Measurements from ENCODE around the gene STAC3. TPM values are rescaled to one million over a fixed set of nuclear protein-coding genes. Genes with fewer than 3 reads are reported as not detected.

STAC3 gene
- polyA plus RNA-seq, 2 of the 4 experiments (the other 2 are of a cell fraction), result 0.40 to 0.43 TPM

DNA sequence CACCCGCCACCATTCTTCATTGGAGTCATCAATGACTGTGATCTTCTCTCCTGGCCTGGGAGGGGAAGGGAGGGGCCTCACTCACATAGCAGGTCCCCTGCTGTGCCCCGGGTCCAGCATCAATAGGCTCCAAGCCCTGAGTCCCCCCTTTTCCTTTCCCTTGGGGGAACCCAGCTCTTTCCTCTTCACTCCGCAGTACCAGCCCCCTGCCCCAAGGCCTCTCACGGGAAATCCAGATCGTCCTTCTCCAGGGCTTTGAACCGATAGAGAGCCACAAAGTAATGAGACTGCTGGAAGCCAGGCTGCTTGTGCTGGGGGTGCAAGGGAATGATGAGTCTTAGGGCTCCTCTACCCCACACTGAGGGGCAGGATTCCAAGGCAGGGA, 6.7 kb downstream of the STAC3 start:
- TF ChIP-seq PHF8 (IDR thresholded peaks at IDR 0.05; ENCODE audit: borderline replicate concordance, low read depth), result no peak
- no peak for TF ChIP-seq CHD4 (IDR thresholded peaks at IDR 0.05; ENCODE audit: borderline replicate concordance)
- TF ChIP-seq, protein P1, sequence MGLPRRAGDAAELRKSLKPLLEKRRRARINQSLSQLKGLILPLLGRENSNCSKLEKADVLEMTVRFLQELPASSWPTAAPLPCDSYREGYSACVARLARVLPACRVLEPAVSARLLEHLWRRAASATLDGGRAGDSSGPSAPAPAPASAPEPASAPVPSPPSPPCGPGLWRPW (IDR thresholded peaks at IDR 0.05), result no peak
- no peak for TF ChIP-seq NR3C1 (IDR thresholded peaks at IDR 0.05)
- no peak for TF ChIP-seq HOXA7 (CRISPR knock-in tag; IDR thresholded peaks at IDR 0.05)
- TF ChIP-seq, protein P2, sequence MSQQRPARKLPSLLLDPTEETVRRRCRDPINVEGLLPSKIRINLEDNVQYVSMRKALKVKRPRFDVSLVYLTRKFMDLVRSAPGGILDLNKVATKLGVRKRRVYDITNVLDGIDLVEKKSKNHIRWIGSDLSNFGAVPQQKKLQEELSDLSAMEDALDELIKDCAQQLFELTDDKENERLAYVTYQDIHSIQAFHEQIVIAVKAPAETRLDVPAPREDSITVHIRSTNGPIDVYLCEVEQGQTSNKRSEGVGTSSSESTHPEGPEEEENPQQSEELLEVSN (IDR thresholded peaks at IDR 0.05; ENCODE audit: borderline replicate concordance, low read depth), result no peak
- no peak for TF ChIP-seq NFE2L2 (conservative IDR thresholded peaks at IDR 0.05; ENCODE audit: low read length)
- no peak for TF ChIP-seq BHLHE40 (IDR thresholded peaks at IDR 0.05; ENCODE audit: low read depth, low read length)
- no peak for TF ChIP-seq EHMT2 (IDR thresholded peaks at IDR 0.05; ENCODE audit: low read depth)
- TF ChIP-seq, protein P3, sequence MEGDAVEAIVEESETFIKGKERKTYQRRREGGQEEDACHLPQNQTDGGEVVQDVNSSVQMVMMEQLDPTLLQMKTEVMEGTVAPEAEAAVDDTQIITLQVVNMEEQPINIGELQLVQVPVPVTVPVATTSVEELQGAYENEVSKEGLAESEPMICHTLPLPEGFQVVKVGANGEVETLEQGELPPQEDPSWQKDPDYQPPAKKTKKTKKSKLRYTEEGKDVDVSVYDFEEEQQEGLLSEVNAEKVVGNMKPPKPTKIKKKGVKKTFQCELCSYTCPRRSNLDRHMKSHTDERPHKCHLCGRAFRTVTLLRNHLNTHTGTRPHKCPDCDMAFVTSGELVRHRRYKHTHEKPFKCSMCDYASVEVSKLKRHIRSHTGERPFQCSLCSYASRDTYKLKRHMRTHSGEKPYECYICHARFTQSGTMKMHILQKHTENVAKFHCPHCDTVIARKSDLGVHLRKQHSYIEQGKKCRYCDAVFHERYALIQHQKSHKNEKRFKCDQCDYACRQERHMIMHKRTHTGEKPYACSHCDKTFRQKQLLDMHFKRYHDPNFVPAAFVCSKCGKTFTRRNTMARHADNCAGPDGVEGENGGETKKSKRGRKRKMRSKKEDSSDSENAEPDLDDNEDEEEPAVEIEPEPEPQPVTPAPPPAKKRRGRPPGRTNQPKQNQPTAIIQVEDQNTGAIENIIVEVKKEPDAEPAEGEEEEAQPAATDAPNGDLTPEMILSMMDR (IDR thresholded peaks at IDR 0.05), result no peak
- no peak for TF ChIP-seq HEYL (CRISPR knock-in tag; IDR thresholded peaks at IDR 0.05)
- TF ChIP-seq TP53 (CRISPR knock-in tag; IDR thresholded peaks at IDR 0.05), result no peak
- TF ChIP-seq, protein P4, sequence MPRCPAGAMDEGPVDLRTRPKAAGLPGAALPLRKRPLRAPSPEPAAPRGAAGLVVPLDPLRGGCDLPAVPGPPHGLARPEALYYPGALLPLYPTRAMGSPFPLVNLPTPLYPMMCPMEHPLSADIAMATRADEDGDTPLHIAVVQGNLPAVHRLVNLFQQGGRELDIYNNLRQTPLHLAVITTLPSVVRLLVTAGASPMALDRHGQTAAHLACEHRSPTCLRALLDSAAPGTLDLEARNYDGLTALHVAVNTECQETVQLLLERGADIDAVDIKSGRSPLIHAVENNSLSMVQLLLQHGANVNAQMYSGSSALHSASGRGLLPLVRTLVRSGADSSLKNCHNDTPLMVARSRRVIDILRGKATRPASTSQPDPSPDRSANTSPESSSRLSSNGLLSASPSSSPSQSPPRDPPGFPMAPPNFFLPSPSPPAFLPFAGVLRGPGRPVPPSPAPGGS (IDR thresholded peaks at IDR 0.05), result no peak
- Histone ChIP-seq H3K4me2 (no peak overlapping the region; the same call in 2 of the 3 replicates), H3K9me3 (no peaks in the 10 kb centered on the region), H3K27ac (no peak overlapping the region), H3K4me1 (peaks cover 31% of the 10 kb centered on the region; the same call in 2 of the 3 replicates), H3K4me3 (no peak overlapping the region)
- DNase-seq (ENCODE audit: low read depth in 1 of 2, low spot score in 1 of 2), result no peak
- no peak for ATAC-seq
- ChIA-PET POLR2A (no interaction called here), CTCF (interaction anchor here (0.5 to 26.5 kb wide), 24 partner anchors 8 to 242 kb away, joined by 3 to 615 read pairs (median 6); partner anchors contain the start of genes GLI1, INHBE, LRP1-AS and MYO1A)
- 74% methylated on average over 6 of the region's 6 CpGs for WGBS (ENCODE audit: missing lambda C conversion rate)
- FAIRE-seq, result no peak

DNA sequence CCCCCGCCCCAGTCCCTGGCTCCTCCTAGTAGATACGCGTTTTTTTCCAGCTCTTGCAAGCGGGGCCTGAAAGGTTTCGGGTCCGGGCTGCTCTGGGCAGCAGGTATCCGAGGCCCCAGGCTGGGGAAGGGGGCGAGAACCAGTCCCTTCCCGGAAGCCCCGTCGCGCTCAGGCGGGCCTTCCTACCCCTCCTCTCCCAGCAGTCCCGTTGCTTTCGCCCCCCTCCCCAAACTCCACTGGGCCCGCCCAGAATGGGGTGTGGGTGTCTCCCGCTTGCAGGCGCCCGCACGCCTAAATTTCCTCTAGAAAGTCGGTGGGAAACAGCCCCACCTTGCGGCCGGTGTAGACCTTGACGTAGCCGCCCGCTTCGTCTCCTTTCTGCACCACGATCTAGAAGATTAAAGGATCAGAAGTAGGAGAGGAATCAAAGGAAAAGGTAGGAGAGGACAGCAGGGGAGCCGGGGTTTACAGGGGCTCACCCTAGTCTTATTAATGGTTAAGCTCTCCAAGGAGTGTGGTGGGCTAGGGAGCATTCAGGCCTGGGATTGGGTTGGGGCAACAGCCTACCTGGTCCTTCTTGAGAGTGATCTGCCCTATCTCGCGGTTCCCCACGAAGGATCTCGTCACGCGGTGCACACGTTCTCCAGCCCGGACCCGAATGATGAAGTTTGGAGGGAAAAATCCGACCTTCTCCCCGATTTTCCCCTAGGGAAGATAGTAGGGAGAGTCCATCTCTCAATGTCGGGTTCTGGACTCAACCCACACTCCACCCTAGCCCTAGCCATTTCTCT, 7.3 kb downstream of the STAC3 start:
- Histone ChIP-seq H3K4me3 (peak overlapping the region; percentile 48), H3K4me2 (peak overlapping the region; percentile 98), H3K9me3 (no peaks in the 10 kb centered on the region), H3K27ac (peak overlapping the region; percentile 58 to 80), H3K4me1 (peaks cover 31% of the 10 kb centered on the region; the same call in 2 of the 3 replicates)
- ChIA-PET CTCF (interaction anchor here (0.5 to 26.5 kb wide), 50 partner anchors 9 to 275 kb away, joined by 3 to 615 read pairs (median 4); partner anchors contain the start of genes GLI1, INHBE, LRP1-AS and MYO1A), POLR2A (interaction anchor here (0.6 to 1.9 kb wide), 4 partner anchors 9 to 556 kb away, joined by 3 to 12 read pairs (median 5); partner anchors contain the start of genes PTGES3 and SHMT2)
- FAIRE-seq (no peak), DNase-seq (ENCODE audit: low read depth in 1 of 2, low spot score in 1 of 2) (peak; percentile 91 to 93), ATAC-seq (peak; percentile 19 to 58; a peak in 5 of 6 replicates)
- WGBS (ENCODE audit: missing lambda C conversion rate), result 19% methylated on average over 38 of the region's 41 CpGs
- TF ChIP-seq RCOR1 (IDR thresholded peaks at IDR 0.05; ENCODE audit: low read depth, low read length) (no peak), HOXB5 (CRISPR knock-in tag; IDR thresholded peaks at IDR 0.05) (no peak), CHD2 (IDR thresholded peaks at IDR 0.05; ENCODE audit: low read length, partially characterized antibody) (no peak), NFE2L2 (conservative IDR thresholded peaks at IDR 0.05; ENCODE audit: low read length) (no peak), EHMT2 (IDR thresholded peaks at IDR 0.05; ENCODE audit: low read depth) (no peak), FOXS1 (CRISPR knock-in tag; IDR thresholded peaks at IDR 0.05) (no peak), CHD4 (IDR thresholded peaks at IDR 0.05; ENCODE audit: borderline replicate concordance) (no peak), POLR2AphosphoS2 (conservative IDR thresholded peaks at IDR 0.05; ENCODE audit: low read length) (no peak), JUN (IDR thresholded peaks at IDR 0.05) (no peak; a peak in 1 of 5 replicates), NPAS2 (CRISPR knock-in tag; IDR thresholded peaks at IDR 0.05; ENCODE audit: borderline replicate concordance) (no peak), KDM1A (IDR thresholded peaks at IDR 0.05; ENCODE audit: low read depth) (no peak), RFX5 (IDR thresholded peaks at IDR 0.05) (no peak), POLR2A (IDR thresholded peaks at IDR 0.05; ENCODE audit: low read length) (no peak)
- TF ChIP-seq, protein P5, sequence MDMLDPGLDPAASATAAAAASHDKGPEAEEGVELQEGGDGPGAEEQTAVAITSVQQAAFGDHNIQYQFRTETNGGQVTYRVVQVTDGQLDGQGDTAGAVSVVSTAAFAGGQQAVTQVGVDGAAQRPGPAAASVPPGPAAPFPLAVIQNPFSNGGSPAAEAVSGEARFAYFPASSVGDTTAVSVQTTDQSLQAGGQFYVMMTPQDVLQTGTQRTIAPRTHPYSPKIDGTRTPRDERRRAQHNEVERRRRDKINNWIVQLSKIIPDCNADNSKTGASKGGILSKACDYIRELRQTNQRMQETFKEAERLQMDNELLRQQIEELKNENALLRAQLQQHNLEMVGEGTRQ (IDR thresholded peaks at IDR 0.05), result no peak
- TF ChIP-seq, protein P6, sequence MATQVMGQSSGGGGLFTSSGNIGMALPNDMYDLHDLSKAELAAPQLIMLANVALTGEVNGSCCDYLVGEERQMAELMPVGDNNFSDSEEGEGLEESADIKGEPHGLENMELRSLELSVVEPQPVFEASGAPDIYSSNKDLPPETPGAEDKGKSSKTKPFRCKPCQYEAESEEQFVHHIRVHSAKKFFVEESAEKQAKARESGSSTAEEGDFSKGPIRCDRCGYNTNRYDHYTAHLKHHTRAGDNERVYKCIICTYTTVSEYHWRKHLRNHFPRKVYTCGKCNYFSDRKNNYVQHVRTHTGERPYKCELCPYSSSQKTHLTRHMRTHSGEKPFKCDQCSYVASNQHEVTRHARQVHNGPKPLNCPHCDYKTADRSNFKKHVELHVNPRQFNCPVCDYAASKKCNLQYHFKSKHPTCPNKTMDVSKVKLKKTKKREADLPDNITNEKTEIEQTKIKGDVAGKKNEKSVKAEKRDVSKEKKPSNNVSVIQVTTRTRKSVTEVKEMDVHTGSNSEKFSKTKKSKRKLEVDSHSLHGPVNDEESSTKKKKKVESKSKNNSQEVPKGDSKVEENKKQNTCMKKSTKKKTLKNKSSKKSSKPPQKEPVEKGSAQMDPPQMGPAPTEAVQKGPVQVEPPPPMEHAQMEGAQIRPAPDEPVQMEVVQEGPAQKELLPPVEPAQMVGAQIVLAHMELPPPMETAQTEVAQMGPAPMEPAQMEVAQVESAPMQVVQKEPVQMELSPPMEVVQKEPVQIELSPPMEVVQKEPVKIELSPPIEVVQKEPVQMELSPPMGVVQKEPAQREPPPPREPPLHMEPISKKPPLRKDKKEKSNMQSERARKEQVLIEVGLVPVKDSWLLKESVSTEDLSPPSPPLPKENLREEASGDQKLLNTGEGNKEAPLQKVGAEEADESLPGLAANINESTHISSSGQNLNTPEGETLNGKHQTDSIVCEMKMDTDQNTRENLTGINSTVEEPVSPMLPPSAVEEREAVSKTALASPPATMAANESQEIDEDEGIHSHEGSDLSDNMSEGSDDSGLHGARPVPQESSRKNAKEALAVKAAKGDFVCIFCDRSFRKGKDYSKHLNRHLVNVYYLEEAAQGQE (IDR thresholded peaks at IDR 0.05), result no peak
- TF ChIP-seq, protein P7, sequence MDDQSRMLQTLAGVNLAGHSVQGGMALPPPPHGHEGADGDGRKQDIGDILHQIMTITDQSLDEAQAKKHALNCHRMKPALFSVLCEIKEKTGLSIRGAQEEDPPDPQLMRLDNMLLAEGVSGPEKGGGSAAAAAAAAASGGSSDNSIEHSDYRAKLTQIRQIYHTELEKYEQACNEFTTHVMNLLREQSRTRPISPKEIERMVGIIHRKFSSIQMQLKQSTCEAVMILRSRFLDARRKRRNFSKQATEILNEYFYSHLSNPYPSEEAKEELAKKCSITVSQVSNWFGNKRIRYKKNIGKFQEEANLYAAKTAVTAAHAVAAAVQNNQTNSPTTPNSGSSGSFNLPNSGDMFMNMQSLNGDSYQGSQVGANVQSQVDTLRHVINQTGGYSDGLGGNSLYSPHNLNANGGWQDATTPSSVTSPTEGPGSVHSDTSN (IDR thresholded peaks at IDR 0.05), result no peak
